GM12872 (cell line): ENCODE data around the gene CCL4.

ENCODE experiments used
- CTCF ChIP-seq: IDR thresholded peaks from 3 replicates; pipeline ENCODE4 v1.5.1; 2011; ENCODE audit warnings: low read depth, mild to moderate bottlenecking, low read length, moderate library complexity; ENCODE audit not compliant: insufficient read depth

CCL4 gene

DNA sequence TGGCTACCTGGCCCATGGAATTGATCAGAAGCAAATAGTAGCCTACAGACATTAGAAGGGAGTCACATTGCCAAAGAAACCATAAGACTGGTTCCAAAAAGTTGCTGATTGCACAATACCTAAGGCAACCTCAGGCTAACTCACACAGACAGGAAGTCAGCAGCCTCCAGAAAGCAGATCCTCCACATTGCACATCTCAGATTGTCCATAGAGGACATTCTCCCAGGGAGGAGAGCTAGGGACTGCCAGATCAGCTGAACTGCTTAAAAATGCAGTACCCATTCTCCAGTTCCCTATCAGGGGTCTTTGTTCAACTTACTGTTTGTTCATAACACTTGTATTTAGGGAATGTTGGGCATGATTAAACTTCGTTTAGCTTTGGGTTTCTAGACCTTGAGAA is 17.9 kb upstream of the CCL4 start:
- TF ChIP-seq CTCF: no peak

DNA sequence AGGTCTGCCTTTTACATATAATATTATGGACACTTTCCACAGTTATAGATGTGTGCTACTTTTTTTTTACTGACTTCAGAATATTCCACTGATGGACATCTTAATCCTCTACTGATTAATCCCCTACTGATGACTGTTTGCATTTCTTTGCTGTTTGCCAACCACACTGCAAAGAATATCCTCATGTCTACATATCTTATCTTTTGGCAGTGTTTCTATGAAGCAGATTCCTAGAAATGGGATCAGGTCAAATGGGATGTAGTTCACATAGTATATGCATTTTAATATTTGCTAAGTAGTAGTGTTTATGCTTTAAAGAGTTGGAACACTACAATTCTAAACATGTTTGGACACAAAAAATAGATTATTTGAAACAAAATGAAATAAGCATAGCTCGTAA is 16.8 kb upstream of the CCL4 start:
- no peak for TF ChIP-seq CTCF

DNA sequence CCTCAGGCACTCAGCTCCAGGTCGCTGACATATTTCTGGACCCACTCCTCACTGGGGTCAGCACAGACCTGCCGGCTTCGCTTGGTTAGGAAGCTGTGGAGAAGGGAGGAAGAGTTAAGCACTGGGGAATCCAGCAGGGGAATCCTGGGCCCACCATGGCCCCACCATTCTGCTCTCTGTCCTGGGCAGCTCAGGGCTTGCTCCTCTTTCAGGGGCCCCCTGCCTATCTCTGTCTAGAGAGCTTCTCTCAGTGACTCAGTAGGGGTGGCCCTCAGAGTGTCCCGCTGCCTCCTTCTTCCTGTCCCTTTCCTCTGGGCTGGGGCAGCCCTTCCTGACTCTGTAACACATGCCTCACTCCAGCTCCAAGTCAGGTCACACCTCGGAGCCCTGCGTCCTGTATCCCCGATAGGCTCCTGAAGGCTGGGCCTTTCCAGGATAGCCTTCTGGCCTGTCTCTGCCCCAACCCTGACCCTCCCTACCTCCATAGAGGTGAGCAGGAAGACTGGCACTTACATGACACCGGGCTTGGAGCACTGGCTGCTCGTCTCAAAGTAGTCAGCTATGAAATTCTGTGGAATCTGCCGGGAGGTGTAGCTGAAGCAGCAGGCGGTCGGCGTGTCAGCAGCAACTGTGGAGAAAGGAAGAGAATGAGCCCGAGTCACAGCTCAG is 14.8 kb upstream of the CCL4 start:
- TF ChIP-seq CTCF: no peak

- TF ChIP-seq CTCF: no peak
Observed at GRCh38 chr17:36089339-36089865, 14.2 kb upstream of the CCL4 start.

DNA sequence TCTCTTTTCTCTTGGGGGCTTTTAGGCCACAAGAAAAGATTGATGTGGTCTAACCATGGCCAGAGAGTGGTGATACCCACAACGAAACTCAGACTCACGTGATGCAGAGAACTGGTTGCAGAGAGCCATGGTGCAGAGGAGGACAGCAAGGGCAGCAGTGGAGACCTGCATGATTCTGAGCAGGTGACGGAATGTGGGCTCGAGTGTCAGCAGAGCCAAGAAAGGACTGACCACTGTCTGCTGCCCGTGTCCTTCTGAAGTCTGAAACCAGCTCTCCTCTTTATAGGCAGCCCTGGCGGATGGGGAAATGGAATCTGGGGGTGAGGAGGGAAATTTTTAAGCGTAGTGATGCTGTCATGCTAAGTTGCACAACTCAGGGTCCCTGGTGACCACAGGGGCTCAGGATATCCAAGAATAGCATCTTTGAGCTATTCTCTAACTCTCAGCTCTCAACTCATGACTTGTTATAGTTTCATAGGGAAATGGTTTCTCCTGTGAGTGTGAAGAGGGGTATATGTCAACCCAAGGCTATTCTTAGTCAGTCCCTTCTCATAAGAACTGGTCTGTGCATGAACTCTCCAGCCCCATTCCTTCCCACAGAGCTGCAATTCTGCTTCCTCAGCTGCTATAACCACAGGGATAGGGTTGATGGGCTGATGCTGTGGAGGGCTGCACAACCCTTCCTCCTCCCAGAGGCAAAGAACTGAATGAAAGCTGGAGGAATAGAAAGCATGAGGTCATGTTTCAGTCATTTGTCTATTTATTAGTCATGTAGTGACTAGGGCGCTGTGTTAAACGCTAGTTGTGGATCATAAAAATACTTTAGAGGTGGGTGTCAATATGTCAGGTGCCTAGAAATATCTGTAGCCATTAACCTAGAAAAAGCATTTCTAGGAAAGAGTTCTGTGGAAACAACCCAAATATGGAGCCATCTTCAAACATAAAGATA is 13.5 kb upstream of the CCL4 start, which contains the start of gene CCL3:
CCL3 (minus strand) TSS at position 256 of the 949 bp plus-strand sequence; CDS start at position 171, 85 bp downstream.
- no peak for TF ChIP-seq CTCF

DNA sequence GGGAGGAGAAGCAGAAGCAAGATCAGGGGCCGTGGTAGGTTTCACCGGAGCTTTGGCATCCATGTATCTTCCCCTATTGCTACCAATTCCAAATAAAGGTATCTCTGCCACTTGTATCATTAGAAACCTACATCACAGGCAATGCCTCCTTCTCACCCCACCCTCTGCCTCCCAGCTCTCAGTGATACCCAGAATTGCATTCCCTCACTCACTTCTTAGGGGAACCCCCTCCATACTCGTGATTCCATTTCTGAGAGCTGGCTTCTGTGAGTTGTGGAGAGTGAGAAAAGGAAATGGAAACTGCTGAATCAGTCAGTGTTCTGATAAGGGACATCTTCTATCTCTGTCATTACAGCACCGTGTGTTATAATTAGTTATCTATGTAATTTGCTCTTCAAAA is 11.4 kb upstream of the CCL4 start:
- TF ChIP-seq CTCF: no peak

GRCh38 chr17:36094232-36094631 is 9.4 kb upstream of the CCL4 start:
- TF ChIP-seq CTCF: no peak
